GM21515 (cell line): ENCODE data around the gene SEPTIN5.

Experiments
- ATAC-seq: cut with Tn5 transposase; IDR thresholded peaks from one replicate; pipeline ENCODE4 v1.9.1; 2021; ENCODE audit not compliant: unreplicated experiment

The SEPTIN5 gene

DNA sequence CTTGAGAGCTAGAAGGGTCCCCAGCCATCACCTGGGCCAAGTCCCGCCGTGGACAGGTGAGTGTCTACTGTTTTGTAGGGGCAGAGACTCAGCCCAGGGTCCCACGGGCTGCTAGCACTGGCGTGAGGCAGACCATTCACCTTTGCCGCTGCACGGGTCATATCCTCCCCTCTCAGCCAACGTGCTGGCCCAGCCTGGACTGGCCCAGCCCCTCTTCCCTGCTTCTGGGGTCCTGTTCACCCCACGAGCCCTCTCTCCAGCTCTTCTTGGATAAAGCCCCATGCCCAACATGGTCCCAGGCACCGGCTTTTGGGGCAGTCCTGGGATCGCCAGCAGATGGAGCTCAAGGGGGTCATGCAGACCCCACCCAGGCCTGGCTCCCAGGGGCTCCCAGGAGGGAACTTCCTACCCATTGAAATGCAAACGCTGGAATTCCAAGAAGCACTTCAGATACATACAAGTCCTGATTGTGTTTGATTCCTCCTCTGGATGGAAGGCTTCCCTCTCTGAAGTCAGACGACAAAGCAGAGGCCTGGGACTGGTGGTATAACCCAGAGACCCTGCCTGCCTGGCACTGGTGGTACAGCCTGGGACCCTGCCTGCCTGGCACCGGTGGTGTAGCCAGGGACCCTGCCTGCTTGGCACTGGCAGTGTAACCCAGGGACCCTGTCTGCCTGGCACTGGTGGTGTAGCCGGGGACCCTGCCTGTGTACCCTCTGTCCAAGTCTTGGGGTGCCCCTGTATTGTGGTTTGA lies 8.9 kb upstream of the SEPTIN5 start:
- no peak for ATAC-seq

DNA sequence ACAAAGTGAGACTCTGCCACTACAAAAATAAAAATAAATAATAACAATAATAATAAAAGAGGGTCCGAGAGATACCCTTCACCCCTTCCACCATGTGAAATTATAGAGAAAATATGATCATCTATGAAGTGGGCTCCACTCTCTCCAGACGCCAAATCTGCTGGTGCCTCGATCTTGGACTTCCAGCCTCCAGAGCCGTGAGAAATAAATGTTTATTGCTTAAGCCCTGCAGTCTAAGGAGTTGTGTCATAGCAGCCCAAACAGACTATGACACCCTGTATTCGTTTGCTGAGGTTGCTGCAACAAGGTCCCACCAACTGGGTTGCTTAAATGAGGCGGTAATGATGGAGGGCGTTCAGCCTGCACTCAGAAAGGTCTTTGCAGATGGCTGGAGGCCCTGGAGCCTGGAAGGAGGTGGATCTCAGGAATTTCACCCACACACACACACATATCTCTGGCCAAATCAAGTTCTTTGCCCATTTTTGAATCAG lies 7.6 kb upstream of the SEPTIN5 start:
- ATAC-seq, result no peak

DNA sequence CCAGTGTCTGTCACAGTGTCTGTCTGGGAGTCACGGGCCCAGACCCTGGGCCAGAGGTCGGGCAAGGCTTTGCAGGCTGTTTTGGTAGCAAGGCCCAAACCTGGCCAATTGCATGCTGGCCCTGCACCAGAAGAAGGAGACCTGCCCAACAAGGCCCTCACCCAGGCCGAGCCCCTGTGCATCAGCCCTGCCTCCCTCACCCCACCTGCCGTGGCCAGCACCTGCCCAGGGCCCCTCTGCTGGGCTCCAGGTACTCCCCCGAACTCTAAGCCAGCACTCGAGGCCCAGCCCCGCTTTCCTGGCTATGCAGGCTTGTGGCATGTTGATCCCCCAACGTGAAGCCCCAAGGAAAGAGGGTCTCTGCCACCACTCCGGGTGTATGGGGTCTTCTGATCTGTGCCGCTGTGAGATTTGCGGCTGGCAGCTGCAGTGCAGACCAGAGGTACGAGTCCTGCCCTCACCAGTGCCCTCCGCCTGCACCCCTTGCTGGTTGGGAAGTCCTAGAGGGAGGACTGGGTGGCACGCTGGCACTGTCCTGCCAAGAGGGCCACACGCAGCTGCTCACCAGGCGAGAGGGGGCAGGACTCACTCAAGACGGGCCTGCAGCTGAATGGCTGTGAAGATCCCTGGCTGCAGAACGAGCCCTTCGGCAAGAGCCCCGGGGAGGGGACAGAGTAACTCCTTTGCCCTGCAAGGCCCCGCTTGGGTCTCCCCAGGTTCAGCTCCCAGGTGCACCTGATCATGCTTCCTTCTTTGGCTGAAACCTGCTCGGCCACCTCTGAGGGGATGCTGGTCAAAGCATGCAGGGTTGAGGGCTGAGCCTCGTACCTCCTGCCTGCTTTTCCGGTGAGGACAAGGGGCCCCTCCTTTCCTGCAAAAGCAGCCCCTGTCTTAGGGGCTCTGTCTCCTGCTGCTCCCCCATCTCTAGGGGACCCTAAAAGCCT lies 6.7 kb upstream of the SEPTIN5 start:
- no peak for ATAC-seq

DNA sequence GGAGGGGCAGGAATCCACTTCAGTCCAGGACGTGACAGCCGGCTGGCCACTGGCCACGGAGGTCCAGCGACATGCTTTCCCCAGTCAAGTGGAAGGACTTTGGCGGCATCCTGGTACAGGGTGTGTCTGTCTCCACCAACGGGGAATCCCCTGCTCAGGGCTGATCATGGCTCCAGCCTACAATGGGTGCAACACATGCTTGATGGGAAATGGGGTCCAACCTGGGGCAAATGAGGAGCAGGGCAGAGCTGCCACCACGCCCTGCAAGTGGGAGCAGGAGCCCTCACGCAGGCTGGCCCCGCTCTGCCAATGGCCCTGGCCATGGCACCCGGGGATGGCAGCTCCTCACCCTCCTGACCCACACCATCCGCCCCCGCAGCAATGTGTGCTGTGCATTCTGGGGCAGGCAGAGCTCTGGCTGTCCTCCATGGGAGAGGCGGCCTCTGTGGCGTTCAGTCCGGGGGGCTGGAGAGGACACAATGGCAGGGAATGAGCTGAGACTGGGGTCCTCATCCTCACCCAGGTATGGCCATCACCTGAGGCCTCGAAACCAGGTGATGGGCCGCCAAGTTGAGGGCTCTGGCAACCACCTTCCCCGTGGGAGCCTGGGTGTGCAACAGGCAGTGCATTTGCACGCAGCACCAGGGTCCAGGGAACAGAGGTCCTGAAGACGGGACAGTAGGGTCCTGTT lies 5.8 kb upstream of the SEPTIN5 start:
- no peak for ATAC-seq

DNA sequence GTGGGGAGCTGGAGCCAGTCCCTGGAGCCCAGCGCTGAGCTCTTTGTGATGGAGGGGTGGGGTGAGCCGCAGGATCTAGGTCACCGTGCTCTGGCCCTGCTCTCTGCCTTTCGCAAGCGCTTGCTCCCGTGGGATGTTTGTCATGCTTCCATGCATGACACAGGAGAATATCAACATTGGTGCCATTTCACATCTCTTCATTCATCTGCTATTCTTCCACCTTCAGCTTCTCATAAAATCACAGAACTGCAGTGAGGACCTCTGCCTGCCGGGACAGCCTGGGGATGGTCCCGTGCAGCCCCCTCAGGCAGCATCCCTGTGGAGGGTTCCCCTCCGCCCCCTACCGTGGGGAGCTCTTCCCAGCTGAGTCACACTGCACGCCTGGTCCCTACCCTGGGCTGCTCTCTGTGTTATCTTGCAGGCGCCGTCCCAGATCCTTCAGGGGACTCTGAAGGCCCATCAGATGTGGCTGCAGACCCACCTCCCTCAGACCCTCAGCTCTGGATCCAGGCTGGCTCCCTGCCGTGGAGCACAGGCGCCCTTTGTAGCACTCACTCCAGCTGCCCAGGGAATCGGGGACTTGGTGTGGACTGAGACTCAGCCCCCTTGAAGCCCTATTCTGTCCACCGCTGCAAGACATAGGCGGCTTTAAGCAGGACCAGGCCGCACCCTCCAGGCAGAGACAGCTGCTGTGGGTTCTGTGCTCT lies 5.1 kb upstream of the SEPTIN5 start:
- no peak for ATAC-seq

DNA sequence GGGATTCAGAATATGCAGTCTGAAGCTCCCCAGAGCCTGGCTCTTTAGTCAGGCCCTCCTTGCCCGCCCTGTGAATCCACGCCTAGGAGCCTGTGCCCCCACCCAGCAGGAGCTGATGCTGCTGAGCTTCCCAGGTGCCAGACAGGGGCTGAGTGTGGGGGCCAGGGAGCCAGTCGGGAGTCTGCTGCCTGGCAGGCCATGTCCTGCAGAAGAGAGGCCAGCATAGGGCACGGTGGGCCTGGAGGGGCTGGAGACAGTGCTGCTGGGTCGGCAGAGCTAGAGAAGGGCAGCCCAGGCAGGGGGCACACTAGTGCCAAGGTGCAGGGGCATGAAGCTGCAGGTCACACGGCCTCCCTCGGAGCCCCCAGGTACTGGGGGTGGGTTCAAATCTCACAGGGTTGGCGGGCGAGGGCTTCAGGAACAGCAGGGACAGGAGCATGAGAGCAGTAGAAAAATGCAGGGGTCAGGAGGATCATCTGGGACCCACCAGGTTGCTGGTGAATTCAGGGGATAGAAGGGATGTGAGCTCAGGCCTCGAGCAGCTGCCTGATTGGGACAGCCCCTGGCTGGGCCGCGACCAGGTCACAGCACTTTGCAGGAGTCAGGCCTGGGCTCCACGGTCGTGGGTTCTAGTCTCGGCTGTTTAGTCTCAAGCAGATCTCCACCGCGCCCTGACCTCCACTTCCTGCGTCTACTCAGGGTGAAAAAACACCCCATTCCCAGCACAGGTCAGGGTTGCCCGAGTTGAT lies 4.1 kb upstream of the SEPTIN5 start:
- no peak for ATAC-seq

DNA sequence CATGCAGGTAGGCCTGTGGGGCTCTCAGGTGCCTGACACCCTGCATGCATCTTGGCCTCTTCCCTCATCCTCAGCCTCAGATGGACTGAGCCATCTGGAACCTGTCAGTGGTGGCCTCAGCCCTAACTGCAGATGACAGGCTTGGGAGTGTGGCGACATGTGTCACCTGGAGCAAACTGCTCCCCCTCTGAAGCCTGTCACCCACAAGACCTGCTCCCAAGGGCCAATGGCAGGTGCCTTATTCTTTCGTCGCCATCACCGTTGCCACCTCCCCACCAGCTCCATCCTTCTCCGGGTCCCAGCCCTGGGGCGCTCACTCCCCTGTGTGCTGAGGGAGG lies 3.6 kb upstream of the SEPTIN5 start:
- ATAC-seq, result no peak

DNA sequence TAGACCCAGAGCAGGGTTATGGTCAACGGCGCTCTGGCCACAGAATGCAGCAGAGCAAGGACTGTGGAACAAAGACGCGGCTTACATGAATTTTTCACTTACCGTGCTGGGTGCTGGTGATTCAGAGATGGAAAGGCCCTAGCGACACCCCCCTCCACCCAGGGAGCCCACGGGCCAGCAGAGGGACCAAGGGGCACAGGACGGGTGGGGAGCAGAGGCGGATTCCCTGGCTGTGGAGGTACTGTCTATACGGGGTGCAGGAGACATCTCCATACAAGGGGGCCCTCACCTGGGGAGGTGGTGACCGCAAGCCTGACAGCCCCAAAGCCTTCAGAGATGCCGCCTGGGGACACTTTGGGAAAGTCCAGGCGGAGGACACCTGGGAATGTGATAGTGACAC lies 1.1 kb upstream of the SEPTIN5 start:
- ATAC-seq, result no peak

DNA sequence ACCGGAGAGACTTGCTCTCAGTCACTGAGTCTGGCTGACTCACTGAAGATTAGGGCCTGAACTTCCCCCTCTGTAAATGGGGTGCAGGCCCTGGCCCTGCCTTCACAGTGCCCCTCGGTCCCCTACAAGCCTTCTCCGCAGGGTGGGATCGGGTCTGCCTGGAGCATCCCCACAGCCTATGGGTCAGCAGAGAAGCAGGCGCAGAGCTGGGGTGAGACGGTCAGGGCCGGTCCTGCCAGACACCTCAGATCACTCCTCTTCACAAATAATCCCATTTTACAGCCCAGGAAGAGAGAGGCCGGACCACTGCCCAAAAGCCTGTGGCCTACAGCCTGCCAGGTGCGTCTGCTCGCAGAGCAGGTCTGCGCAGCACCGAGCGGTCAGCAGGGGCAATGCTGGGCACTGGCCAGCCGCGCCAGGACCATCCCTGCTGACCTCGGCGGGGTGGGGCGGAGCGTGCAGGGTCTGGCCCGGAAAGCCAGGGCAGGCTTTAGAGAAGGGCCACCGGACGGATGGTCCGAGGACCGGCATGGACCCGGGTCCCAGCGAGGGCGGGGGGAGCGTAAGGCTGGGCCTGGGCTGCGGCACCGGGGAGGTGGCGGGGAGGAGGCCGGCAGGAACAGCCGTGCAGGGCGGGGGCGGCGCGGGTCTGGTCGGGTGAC lies 522 bp upstream of the SEPTIN5 start:
- ATAC-seq, result no peak

DNA sequence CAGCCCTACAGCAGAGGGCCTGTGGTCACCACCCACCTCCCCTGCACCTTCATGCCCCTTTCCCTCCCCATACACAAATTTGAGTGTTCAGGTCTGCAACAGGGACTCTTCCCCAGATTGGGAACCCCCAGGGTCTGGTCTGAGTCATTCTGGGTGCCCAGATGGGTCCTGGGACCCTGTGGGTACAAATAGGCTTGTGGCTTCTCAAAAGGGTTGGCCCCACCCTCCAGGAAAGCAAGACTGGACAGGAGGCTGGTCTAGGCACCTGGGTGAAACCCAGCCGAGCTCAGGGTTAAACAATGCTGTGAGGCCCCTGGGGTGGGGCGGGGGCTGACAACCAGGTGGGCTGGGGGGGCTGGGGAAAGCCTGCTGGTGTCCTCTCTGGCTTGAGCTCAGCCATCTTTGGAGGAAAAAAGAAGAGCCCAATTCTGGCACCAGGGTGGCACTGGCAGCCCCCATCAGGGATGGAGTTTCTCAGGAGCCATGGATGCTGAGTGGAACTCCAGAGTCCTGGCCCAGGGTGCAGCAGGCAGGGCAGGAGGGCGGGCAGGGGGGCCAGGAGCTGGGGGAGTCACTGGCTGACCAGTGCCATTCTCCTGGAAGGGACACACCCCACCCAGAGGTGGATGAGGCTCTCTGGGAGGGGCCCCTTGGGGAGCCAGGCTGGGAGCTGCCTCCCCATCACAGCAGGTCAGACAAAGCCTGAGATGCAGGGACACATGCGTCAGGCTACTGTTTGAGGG lies 1.1 kb downstream of the SEPTIN5 start:
- ATAC-seq, result no peak

DNA sequence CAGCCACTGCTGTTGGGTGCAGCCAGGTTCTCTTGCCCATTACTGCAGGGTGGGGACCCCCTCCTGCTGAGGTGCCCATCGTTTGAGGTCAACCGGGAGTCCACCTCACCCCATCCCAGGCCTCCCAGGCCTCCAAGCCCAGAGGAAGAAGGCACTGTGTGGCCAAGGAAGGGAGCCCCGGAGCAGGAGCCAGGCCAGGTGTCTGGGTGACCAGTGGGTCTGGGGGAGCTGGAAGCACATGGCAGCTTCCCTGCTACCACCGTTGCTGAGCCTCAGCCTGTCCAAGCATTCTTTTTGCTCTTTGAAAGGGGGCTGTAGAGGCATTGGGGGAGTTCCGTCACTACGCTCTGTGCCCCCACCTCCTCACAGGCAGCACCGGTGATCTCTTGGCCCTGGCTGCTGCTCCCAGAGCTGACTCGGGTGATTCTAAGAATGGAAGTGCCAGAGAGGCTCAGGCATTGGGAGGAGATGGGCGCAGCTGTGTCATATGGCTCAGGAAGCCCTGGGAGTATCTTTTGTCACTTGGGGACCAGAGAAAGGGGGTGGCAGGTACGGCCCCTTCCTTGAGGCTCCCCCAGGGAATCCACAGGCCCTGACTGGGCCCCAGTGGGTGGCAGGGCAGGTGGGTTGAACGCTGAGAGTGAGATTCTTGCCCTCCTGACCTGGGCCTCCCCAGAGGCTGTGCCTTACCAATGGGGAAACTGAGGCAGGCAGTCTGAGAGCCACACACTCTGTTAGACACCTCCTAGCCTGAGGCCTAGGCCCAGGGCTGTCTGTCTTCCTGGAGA lies 1.9 kb downstream of the SEPTIN5 start:
- no peak for ATAC-seq

DNA sequence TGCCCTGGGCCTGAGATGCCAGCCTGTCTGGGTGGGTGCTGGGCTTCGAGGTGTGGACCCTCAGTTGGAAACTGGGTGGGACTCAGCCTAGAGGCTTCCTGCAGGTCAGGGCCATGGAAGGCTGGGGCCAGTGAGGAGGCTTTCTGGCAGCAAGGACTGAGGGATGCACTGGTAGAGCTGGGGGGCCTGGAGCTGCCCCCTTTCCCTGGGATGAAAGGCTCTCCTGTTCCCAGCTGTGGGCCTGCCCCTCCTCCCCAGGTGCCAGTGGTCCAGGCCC lies 2.5 kb downstream of the SEPTIN5 start:
- no peak for ATAC-seq

DNA sequence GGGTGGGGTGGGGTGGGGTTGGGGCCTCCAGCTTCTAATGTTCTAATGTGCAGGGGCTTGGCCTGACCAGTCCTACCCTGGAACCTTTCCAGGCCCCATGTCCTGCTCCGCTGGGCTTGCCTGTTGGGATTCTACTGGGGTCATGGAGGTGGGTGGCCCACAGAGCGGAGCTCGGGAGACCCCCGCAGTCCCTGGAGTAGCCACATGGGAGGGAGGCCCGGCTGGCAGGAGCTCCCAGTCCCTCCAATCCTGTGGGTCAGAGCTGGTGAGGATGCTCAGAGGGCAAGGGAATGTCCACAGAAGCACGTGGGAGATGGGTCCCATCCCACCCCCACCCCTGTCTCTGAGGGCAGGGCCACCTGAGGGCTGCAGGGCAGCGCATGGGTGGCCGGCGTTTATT lies 2.9 kb downstream of the SEPTIN5 start:
- no peak for ATAC-seq

DNA sequence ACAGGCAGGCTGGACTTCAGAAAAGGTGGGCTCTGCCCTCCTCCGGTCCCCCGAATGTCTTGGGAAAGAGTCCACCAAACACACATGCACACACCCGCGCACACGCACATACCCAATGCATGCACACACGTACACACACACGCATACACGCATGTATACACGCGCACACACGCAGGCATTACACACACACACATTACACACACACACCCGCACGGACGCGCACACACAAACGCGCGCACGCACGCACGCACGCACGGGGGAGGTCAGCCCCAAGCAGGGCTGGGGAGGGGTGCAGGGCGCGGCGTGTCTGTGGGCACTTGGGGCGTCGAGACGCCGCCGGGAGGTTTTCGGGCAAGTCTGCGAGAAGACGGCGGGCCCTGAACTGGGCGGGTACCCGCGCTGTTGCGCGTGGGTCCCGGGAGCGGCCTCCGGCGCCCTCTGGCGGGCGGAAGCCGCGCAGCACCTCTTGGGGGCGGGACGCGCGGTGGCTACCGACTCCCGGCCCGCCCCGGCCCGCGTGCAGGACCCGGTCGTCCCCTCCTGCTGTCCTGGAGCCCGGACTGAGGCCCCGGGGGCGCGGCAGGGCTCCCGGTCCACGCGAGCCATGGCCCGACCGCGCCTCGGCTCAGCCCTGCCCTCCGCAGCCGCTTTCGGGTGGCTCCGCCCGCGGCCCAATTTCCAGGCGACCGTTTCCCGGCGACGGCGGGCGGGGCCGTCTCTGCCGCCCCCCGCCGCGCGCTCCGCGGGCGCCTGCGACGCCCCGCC lies 3.6 kb downstream of the SEPTIN5 start:
- ATAC-seq, result peak; percentile 54

DNA sequence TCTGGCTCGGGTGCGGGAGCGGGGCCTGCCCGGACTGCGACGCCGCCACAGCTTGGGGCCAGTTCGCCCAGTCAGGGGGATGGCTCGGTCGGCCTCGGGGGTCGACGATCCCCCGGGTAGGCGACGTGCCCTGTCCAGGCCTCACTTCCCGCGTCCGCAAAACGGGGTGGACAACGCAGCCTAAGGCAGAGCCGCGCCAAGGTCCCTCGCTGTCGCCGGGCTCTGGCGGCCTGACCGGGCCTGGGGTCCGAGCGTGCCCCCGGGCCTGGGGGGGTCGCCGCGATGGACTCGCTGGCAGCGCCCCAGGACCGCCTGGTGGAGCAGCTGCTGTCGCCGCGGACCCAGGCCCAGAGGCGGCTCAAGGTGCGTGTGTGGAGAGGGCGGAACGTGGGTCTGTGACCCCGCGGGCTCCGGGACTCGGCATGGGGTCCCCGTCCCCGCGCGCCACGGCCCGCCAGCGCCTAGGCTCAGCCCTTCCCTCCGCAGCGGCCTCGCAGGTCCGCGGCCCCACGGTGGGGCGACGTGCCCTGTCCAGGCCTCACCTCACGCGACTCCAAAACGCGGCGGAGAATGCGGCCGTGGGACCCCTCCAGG lies 4.2 kb downstream of the SEPTIN5 start:
- no peak for ATAC-seq

DNA sequence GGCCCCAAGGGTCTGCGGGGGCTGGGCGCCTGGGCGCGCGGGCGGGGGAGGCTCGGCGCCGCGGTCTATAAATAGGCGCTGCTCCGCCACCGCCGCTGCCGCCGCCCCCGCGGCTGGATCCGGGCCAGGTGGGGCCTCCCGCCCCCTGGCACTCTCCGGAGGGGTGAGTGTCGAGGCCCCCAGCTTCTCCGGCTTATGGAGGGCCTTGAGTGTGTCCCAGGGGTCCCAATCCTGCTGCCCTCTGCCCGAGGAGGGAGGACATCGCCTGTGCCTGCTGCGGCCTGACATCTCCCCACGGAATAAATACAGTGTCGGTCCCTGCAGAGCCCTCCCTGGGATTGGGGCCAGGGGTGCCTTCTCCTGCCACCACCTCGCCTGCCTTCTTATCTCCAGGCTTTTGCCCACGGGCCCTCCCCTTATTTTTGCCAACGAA lies 4.8 kb downstream of the SEPTIN5 start:
- ATAC-seq, result no peak

DNA sequence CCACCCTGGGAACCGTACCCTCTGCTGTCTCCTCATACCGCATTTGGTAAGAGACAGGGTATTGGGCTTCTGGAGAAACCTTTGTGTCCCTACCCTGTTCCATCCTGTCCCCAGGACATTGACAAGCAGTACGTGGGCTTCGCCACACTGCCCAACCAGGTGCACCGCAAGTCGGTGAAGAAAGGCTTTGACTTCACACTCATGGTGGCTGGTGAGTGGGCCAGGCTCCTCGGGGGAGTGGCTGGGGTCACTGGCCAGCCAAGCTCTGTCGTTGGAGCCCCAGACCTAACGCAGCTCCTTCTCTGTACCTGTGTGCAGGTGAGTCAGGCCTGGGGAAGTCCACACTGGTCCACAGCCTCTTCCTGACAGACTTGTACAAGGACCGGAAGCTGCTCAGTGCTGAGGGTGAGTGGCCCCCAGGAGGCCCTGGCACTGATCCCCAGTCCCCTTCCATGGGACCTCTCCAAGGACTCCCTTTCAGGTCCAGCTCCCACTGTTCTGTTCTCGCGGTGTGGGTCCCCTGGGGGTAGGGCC lies 5.3 kb downstream of the SEPTIN5 start:
- ATAC-seq, result no peak
